Activated CD8-positive, alpha-beta memory T cell treated with anti-CD3 and anti-CD28 coated beads for 4 hours (primary cell): Measurements from ENCODE around the gene RNGTT.
"Not testable (repeated sequence)": the region's sequence is repeated elsewhere in the genome, so short reads cannot be mapped to it uniquely, and the experiment has no call there.

Experiments used
- DNase-seq, 2 donors: peaks; one replicate each; pipeline ENCODE4 v3.0.0-alpha.2; 2020; ENCODE audit warnings: low read depth in 2 of 2

Gene RNGTT

DNA sequence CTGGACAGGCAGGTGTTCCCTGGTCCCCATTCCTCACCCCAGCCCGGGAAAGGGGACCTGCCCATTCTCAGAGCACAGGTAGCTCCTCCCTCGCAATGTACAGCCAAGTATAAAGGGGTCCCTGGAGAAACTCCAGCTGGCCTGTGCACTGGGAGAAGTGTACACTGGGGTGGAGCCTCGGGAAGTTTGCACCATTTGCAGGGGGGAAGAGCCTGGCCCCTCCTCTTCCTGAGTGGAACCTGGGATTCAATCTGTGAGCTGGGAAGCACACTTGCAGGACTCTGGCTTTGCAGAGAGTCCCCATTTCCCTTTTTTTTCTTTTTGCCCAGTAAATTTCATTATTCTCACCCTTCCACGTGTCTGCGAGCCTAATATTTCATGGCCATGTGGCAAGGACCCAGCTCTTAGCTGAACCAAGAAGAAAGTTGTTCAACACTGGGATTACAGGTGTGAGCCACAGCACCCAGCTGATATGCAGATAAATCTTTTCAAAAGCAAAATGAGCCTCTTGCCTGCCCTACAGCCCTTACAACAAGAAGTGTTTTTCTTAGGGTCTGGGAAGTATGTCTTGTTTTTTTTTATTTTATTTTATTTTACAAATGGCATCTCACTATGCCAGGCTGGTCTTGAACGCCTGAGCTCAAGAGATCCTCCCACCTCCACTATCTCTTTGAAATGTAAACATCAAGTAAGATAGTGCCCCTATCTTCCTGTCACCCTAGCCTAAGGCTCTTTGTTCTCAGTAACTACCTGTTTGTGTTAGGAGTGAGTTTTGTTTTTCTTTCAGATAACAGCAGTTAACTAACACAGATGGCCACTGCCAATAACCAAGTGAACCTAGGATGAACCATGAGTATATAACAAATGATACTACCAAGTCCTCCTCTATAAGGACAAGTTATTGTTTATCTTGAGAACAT is 9.3 kb upstream of the RNGTT start:
- DNase-seq = no peak

DNA sequence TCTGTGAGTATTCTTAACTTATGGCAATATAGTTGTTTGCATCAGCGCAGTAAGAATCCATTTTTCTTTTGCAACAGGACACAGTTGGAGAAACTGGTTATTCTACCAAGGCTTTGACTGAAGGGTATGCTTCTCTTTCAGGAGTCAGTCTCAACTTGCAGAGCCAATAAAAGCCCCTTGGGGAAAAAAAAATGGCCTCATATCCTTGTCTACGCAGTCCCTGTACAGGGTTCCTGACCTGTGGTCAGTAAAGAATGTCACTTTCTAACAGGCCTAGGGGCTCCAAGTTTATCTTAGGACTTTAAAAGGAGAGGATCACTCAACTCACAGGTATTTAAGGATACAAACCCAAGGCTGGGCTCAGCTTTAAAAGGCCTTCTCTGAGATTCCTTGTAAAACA is 6.9 kb upstream of the RNGTT start:
- no peak for DNase-seq

DNA sequence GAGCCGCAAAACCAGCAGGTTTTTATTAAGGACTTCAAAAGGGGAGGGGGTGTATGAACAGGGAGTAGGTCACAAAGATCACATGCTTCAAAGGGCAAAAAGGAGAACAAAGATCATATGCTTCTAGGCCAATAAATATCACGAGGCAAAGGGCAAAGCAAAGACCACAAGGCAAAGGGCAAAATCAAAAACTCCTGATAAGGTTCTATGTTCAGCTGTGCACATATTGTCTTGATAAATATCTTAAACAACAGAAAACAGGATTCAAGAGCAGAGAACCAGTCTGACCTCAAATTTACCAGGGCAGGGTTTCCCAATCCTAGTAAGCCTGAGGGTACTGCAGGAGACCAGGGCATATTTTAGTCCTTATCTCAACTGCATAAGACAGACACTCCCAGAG is 5.8 kb upstream of the RNGTT start:
- DNase-seq = not testable (repeated sequence)

DNA sequence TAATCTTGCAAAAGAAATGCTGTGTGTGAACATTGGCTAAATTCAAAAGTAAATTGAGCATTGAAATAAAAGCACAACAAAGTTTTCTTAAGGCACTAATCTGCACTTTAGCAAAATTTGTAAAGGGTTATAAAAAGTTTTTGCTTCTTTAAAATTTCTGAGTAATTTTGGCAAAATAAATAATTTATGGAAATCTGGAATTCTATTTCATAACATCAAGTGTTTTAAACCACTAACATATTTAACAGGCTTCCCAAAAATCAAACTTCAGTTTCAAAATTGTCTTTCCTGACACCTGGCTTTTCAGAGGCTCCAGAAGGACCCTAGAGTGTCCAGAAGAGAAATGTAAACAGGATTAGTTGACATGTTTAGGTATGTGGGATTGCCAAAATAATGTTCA is 4.5 kb upstream of the RNGTT start:
- no peak for DNase-seq

DNA sequence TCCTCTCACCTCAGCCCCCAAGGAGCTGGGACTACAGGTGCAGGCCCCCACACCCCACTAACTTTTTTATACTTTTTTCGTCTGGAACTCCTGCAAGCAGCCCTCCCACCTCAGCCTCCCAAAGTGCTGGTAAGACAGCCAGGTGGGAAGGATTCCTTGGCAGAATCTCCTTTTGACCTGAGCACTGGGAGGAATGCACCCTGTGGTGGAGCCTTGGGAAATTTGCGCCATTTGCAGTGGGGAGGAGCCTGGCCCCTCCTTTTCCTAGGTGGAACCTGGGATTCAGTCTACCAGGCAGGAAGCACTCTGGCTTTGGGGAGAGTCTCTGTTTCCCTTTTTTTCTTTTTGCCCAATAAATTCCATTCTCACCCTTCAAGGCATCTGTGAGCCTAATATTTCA is 2.3 kb upstream of the RNGTT start:
- no peak for DNase-seq

DNA sequence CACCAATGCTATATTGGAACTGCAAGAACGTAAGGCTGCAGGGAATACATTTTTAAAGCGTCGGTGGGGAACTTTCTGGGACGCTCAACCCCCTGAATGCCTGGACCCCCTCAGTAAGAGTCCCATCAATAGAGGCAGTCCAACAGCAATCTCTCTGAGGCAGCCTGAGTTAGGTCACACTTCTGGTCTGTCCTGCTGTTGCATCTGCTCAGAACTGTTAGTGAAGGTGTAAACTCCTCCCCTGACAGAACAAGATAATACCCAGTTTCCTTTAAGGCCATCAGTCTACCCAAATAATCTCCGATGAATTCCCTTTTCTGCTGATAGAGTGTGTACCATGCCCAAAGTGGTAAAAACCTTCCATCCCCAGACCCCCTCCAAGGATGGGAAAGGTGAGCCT is 1.1 kb upstream of the RNGTT start:
- DNase-seq = no peak

DNA sequence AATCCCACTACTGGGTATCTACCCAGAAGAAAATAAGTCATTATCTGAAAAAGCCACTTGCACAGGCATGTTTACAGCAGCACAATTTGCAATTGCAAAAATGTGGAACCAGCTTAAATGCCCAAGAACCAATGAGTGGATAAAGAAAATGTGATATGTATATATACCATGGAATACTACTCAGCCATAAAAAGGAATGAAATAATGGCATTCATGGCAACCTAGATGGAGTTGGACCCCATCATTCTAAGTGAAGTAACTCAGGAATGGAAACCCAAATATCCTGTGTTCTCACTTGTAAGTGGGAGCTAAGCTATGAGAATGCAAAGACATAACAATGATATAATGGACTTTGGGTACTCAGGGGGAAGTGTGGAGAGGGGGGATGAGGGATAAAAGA is 4.6 kb downstream of the RNGTT start:
- no peak for DNase-seq

DNA sequence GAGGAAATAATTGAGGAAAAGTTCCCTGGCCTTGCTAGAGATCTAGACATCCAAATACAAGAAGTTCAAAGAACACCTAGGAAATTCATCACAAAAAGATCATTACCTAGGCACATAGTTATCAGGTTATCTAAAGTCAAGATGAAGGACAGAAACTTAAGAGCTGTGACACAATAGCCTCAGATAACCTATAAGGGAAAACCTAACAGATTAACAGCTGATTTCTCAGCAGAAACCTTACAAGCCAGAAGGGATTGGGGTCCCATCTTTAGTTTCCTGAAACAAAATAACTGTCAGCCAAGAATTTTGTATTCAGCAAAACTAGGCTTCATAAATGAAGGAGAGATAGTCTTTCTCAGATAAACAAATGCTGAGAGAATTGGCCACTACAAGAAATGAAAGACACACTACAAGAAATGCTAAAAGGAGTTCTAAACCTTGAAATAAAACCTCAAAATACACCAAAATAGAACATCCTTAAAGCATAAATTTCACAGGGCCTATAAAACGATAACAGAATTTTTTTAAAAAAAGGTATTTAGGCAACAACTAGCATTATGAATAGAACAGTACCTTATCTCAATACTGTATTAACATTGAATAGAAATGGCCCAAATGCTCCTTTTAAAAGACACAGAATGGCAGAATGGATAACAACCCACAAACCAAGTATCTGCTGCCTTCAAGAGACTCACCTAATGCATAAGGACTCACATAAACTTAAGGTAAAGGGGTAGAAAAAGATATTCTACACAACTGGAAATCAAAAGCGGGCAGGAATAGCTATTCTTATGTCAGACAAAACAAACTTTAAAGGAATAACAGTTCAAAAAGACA is 9.7 kb downstream of the RNGTT start:
- DNase-seq = no peak

DNA sequence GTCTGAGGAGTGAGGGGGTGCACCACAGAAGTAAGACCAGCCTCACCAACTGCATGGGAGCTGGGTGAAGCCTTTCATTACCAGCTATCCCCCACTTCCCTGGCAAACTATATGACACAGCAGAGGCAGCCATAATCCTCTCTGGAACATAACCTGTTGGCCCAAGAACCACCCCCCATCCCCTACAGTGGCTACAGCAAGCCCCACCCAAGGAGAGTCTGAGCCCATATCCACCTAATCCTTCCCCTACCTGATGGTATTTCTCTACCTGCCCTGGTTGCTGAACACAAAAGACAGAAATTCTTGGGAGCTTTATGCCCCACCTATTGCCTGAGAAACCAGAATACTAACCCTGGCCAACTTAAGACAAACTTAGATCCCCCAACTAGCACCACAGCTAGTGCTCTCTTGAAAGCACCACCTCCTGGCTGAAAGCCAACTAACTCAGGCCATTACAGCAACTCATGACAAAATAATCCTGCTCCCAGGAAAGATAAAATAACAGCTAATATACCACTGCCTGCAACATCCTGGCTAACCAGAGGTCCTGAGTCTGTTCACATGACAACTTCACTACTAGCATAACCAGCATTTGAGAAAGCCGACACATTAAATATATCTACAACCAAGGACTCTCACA is 11.2 kb downstream of the RNGTT start:
- DNase-seq = no peak

DNA sequence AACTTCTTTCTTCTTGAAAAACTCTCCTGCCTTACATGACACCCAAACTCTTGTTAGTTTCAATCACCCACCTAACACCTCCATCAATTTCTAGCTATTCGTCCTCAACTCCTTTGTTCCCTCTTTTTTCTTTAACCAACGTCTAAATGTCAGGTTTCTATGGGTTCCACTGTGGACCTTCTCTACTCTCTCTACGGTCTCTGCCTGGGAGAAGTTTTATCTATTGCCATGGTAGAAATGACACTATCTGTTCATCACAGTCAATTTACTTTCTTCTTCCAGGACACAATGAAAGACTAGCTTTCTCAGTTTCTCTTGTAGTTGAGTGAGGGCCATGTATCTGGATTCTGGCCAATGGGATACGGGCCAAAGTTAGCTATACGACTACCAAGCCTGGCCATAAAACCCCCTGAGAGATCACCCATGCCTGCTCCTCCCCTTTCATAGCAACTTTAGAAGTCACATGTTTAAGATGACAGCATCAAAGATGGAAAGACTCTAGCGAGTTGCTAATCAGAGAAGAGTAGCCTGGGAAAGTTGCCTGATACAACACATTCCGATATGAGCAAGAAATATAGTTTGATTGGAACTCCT is 17.9 kb downstream of the RNGTT start:
- no peak for DNase-seq

DNA sequence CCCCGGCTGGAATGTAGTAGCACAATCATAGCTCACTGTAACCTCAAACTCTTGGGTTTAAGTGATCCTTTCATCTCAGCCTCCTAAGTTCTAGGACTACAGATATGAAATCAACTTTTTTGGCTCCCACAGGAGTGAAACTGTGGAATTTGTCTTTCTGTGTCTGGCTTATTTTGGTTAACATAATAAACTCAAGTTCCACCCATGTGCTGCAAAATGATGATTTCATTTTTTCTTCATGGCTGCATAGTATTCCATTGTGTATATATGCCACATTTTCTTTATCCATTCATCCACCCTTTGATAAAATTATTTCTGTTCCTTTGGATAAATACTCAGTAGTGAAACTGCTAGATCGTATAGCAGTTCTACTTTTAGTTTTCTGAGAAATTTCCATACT is 29.9 kb downstream of the RNGTT start:
- DNase-seq = no peak

DNA sequence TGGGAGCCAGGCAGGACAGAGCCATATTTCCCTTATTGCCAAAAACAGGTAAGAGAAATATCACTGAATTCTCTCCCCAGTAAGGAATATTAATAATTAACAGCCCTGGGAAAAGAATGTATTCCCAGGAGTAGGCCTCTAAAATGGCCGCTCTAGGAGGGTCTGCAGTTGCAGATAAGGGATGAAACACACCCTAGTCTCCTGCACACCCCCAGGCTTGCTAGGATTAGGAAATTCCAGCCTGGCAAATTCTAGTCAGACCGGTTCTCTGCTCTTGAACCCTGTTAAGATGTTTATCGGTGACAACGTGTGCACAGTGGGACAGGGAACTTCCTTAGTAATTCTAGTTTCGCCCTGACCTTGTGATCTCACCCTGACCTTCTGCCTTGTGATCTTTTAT is 31.4 kb downstream of the RNGTT start:
- not testable (repeated sequence) for DNase-seq

DNA sequence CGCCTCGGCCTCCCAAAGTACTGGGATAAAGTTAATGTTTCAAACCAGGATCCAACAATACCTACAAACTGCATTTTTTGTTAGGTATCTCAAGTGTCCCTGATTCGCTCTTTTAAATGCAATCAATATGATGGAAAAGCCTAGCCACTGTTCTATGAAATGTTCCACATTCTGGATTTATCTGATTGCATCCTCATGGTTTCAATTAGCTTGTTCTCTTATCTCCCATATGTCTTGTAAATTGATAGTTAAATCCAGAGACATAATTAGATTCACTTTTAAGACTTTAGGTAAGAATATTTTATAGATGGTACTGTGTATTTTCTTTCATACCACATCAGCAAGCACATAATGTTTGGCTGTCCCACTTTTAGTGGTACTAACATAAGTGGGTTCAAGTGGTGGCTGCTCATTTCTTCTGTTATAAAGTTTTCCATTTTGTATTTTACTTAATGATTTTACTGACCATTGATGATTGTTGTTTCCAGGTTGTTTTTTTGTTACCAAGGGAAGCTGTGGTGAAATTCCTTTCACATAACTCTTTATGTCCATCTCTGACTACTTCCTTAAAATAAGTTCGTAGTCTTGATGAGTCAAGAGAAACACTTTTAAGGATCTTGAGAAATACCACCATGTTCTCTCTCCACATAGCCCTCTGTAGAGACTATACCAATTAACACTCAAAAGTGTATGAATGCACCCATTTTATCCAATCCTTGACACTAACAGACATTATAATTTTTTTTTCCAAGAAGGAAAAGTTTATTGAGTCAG is 40.5 kb downstream of the RNGTT start:
- DNase-seq = no peak

DNA sequence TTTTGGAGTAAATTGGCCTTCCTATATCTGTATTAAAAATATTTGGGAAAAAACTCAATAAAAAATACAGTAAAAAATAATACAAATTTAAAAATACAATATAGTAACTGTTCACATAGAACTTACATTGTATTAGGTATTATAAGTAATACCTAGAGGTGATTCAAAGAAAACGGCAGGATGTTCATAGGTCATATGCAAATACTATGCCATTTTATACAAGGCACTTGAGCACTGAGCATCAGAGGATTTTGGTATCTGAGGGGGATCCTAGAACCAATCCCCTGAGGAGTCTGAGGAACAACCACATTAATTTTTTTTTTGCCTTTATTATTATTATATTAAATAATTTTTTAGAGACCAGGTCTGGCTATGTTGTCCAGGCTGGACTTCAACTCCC is 41.7 kb downstream of the RNGTT start:
- DNase-seq = no peak

DNA sequence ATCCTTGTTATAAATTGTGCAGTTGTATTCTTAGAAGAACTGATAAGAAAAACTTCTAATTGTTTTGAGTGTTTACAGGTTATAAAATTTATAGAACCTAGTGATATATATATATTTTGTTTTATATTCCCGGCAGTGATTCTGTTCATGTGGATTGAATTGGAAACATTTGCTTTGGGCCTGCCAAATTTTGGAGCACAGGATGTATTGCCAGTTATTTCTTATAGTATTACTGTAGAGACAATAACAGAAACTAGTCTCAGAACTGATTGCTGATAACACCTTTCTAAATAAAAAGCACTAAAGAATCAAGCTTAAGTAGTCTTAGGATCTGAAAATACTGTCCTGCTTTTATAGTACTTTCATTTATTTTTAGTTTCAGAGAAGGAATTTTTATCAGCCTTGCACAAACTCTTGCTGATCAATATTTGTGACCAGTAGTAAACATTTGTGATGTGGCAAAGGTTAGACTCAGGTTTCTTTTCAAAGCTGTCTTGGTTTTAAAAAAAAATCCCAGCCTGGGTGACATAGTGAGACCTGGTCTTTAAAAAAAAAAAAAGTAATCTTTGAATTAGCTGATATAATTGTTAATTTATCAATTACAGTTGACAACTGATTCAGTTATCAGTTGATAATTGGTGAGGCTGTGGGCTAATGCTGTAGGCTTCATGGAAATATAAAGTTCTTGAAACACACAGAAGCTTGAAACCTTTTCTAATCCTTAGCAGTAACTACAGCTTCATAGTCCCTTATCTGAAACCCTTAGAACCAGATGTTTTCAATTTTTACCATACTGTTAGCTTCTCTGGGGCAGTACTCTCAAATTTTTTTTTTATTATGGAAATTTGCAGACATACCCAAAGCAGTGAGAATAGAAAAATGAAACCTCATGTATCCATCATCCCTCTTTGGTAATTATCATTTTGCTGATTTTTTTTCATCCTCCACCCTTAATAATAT is 42.4 kb downstream of the RNGTT start:
- no peak for DNase-seq

DNA sequence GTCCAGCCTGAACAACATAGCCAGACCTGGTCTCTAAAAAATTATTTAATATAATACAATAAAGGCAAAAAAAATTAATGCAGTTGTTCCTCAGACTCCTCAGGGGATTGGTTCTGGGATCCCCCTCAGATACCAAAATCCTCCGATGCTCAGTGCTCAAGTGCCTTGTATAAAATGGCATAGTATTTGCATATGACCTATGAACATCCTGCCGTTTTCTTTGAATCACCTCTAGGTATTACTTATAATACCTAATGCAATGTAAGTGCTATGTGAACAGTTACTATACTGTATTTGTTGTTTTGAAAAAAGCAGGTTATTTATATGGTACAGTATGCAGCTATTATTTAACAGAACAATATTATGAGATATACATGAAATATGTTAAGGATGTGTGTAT is 43.3 kb downstream of the RNGTT start:
- no peak for DNase-seq

DNA sequence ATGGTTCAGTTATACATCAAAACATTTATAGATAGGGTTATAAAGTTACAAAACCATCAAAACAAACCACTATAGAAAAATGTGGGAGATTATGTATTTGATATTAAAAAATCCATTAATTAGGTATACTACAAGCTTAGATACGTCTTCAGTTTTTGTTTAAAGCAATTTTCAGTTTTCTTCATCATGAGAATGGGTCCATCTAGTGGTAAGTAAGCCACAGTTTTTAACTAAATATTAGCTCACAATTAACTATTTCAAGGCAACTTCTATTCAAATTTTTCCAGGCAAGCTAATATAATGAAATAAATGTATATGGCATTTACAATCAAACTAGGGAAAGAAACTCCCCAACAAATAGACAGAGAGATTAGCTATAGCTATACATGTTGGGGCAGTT is 44.4 kb downstream of the RNGTT start:
- no peak for DNase-seq

DNA sequence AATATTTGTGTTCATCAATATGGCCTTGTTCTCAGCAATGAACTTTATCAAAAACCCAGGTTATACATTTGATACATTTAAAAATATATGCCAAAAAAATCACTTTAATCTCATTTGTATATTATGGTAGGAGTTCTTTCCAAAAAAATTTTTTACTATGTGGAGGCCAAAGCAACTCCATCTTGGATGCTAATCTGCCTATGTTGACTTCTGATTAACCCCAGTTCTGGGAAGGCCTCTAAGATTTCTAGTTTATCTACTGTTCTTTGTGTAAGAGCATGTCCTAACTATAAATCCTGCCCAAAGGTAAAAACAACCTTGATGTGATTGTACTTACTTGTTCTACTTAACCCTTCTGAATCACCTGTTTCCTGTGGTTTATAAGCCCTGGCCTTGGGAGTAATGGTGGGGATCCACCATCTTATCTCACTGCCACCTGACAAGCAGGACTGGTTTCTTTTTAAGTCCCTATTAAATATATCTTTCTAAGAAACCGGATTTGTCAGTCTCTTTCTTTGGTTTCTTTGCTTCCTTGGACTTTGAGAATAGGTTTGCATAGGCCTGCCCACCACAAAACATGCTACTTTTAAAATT is 46.7 kb downstream of the RNGTT start:
- DNase-seq = no peak

DNA sequence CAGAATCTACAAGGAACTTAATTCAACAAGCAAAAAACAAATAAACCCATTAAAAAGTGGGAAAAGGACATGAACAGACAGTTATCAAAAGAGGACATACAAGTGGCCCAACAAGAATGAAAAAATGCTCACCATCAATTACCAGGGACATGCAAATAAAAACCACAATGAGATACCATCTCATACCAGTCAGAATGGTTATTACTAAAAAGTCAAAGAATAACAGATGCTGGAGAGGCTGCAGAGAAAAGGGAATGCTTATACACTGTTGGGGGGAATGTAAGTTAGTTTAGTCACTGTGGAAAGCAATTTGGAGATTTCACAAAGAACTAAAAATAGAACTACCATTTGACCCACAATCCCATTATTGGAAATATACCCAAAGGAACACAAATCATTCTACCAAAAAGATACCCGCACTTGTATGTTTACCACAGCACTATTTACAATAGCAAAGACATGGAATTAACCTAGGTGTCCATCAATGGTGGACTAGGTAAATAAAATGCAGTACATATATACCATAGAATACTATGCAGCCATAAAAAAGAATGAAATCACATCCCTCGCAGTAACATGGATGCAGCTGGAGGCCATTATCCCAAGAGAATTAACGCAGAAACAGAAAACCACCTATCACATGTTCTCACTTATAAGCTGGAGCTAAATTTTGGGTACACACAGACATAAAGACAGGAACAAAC is 48.4 kb downstream of the RNGTT start:
- DNase-seq = no peak
